ENCODE measurements around the gene ALKBH4. TPM values are rescaled to one million over a fixed set of nuclear protein-coding genes. Genes with fewer than 3 reads are reported as not detected.
A peak's percentile ranks its signal among the peaks of the same experiment; 100 is the strongest.
"Not testable (repeated sequence)": the region's sequence is repeated elsewhere in the genome, so short reads cannot be mapped to it uniquely, and the experiment has no call there.

ALKBH4 gene
- polyA plus RNA-seq, 1 donor from 2014 or later, result 18.1 TPM

GRCh38 chr7:102468478-102469350 lies 4.1 kb upstream of the ALKBH4 start:
- Mint-ChIP-seq H3K4me3 (peak overlapping the region in 1 of 4 donors; percentile 37), H3K27me3 (no peaks in the 10 kb centered on the region), H3K4me1 (peaks cover 0 to 16% (median 13%) of the 10 kb centered on the region in 3 donors), H3K9me3 (no peaks in the 10 kb centered on the region), H3K27ac (no peak overlapping the region), H3K36me3 (no peaks in the 10 kb centered on the region)

GRCh38 chr7:102467581-102468477 lies 3.2 kb upstream of the ALKBH4 start:
- Mint-ChIP-seq H3K27me3 (no peaks in the 10 kb centered on the region), H3K4me1 (peaks cover under 1 to 16% (median 16%) of the 10 kb centered on the region in 3 donors), H3K27ac (no peak overlapping the region), H3K4me3 (no peak overlapping the region), H3K36me3 (no peaks in the 10 kb centered on the region), H3K9me3 (no peaks in the 10 kb centered on the region)

GRCh38 chr7:102466097-102466496 lies 1.4 kb upstream of the ALKBH4 start:
- H3K27me3 Mint-ChIP-seq, result no peaks in the 10 kb centered on the region
- peak overlapping the region in 2 of 3 donors; percentile 78 to 85 for H3K27ac Mint-ChIP-seq
- H3K4me3 Mint-ChIP-seq, result peak overlapping the region; percentile 87 to 94 (median 94)
- no peaks in the 10 kb centered on the region for H3K36me3 Mint-ChIP-seq
- no peaks in the 10 kb centered on the region for H3K9me3 Mint-ChIP-seq
- peaks cover 5 to 18% (median 18%) of the 10 kb centered on the region in 3 donors for H3K4me1 Mint-ChIP-seq

DNA sequence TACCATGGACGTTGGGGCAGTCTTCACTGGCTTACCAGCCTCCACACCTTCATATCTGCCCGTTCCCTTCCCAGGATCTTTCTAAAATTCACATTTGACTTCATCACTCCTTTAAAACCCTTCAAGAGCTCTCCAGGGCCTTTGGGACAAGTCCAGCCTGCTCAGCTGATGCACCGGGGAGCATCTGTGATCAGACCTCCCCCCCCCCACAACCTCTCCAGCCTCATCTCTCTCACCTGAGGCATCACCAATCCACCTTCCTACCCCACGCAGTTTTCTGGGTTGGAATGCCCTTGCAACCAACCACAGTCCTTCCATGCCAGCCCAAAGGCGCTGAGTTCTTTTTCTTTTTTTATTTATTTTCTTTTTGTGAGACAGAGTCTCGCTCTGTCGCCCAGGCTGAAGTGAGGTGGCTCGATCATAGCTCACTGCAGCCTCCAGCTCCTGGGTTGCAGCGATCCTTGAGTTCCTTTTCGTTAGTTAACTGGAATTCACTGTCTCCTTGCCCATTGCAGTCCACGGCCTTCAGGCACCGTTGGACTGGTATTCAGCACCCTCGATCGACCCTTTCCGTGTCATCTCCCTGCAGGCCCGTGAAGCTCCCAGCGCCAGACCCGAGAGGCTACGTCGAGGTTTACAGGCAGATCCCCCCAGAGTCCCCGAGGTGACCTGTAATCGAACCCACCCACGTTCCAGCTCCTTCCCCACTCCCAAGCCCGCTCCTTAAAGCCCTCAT lies 654 bp downstream of the ALKBH4 start:
- H3K27ac Mint-ChIP-seq, result peak overlapping the region; percentile 54 to 88 (median 64)
- H3K4me1 Mint-ChIP-seq, result peaks cover 5 to 20% (median 18%) of the 10 kb centered on the region in 3 donors
- no peaks in the 10 kb centered on the region for H3K27me3 Mint-ChIP-seq
- no peaks in the 10 kb centered on the region for H3K9me3 Mint-ChIP-seq
- no peaks in the 10 kb centered on the region for H3K36me3 Mint-ChIP-seq
- H3K4me3 Mint-ChIP-seq, result peak overlapping the region; percentile 87 to 94 (median 94)

DNA sequence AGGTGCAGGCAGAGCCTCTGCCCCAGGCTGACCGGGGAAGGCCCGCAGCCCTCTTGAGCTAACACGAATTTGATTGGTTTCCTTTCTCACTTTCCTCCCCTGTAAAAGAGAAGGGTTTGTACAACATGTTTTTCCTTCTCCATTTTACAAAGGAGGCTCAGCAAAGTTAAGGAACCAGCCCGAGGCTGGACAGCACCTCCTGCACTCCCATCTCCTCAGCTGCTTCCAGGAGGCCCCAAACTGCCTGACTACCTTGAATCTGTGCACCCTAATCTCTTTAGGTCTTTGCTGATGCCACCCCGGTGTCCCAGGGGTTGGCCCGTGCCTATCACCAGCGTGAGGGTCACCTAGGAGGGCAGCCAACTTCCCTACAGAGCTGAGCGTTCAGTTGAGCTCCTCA lies 4.2 kb downstream of the ALKBH4 start:
- Mint-ChIP-seq H3K4me3 (peak overlapping the region in 2 of 4 donors; percentile 13 to 37), H3K36me3 (no peaks in the 10 kb centered on the region), H3K27ac (peak overlapping the region in 1 of 3 donors; percentile 69), H3K27me3 (no peaks in the 10 kb centered on the region), H3K9me3 (no peaks in the 10 kb centered on the region), H3K4me1 (peaks cover 5 to 13% (median 8%) of the 10 kb centered on the region in 3 donors)

GRCh38 chr7:102459221-102459844 lies 5.3 kb downstream of the ALKBH4 start:
- Mint-ChIP-seq H3K9me3 (no peaks in the 10 kb centered on the region), H3K4me1 (peaks cover 5 to 13% (median 7%) of the 10 kb centered on the region in 3 donors), H3K36me3 (no peaks in the 10 kb centered on the region), H3K27ac (no peak overlapping the region), H3K4me3 (no peak overlapping the region), H3K27me3 (no peaks in the 10 kb centered on the region)

DNA sequence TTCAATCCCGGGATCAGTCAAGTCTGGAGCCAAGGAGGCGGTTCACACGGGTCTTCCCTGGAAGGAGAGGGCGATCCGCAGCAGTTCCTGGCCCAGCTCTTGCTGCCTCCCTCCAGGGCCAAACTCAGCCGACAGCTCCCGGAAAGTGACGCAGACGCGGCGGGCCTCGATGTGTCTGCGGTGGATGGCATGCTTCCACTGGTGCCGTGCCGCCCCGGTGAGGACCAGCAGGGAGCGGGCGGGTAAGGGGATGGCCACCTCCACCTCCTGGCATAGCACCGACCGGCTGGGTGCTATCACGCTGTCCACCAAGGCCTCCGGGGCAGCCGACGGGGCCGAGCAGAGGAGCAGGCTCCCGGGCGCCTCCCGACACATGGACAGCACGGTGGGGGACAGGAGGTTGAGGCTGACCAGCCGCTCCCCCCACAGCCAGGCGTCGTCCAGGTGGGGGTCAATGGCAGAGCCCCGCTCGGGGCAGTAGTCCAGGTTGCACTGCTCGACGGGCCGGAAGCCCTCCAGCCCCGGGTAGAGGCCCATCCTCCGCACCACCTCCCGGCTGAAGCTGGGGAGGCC lies 7.2 kb downstream of the ALKBH4 start:
- no peak overlapping the region for H3K4me3 Mint-ChIP-seq
- peaks cover under 1 to 1% (median under 1%) of the 10 kb centered on the region in 3 donors for H3K4me1 Mint-ChIP-seq
- H3K36me3 Mint-ChIP-seq, result no peaks in the 10 kb centered on the region
- no peak overlapping the region for H3K27ac Mint-ChIP-seq
- no peaks in the 10 kb centered on the region for H3K9me3 Mint-ChIP-seq
- H3K27me3 Mint-ChIP-seq, result no peaks in the 10 kb centered on the region

GRCh38 chr7:102456327-102456726 lies 8.3 kb downstream of the ALKBH4 start:
- H3K4me1 Mint-ChIP-seq, result peaks cover 0 to 1% (median 0%) of the 10 kb centered on the region in 3 donors
- H3K4me3 Mint-ChIP-seq, result no peak overlapping the region
- no peaks in the 10 kb centered on the region for H3K9me3 Mint-ChIP-seq
- H3K36me3 Mint-ChIP-seq, result no peaks in the 10 kb centered on the region
- no peaks in the 10 kb centered on the region for H3K27me3 Mint-ChIP-seq
- H3K27ac Mint-ChIP-seq, result no peak overlapping the region

- H3K36me3 Mint-ChIP-seq, result no peaks in the 10 kb centered on the region
- no peaks in the 10 kb centered on the region for H3K9me3 Mint-ChIP-seq
- H3K27me3 Mint-ChIP-seq, result no peaks in the 10 kb centered on the region
- H3K27ac Mint-ChIP-seq, result no peak overlapping the region
- H3K4me1 Mint-ChIP-seq, result peaks cover 0 to under 1% (median 0%) of the 10 kb centered on the region in 3 donors
- H3K4me3 Mint-ChIP-seq, result no peak overlapping the region
Observed at GRCh38 chr7:102455596-102455995, 9.1 kb downstream of the ALKBH4 start.

GRCh38 chr7:102454932-102455331 lies 9.7 kb downstream of the ALKBH4 start:
- not testable (repeated sequence) for H3K4me1 Mint-ChIP-seq, H3K36me3 Mint-ChIP-seq, H3K4me3 Mint-ChIP-seq, H3K9me3 Mint-ChIP-seq, H3K27me3 Mint-ChIP-seq
- H3K27ac Mint-ChIP-seq, result peak overlapping the region in 1 of 3 donors; percentile 65

- Mint-ChIP-seq H3K4me1 (peaks cover 4 to 6% (median 4%) of the 10 kb centered on the region in 3 donors), H3K9me3 (no peaks in the 10 kb centered on the region), H3K4me3 (no peak overlapping the region), H3K36me3 (no peaks in the 10 kb centered on the region), H3K27me3 (no peaks in the 10 kb centered on the region), H3K27ac (no peak overlapping the region)
Observed at GRCh38 chr7:102454468-102454867, 10.2 kb downstream of the ALKBH4 start.

GRCh38 chr7:102453319-102453718 lies 11.3 kb downstream of the ALKBH4 start:
- H3K4me1 Mint-ChIP-seq, result peaks cover 4 to 6% (median 4%) of the 10 kb centered on the region in 3 donors
- no peaks in the 10 kb centered on the region for H3K27me3 Mint-ChIP-seq
- no peak overlapping the region for H3K4me3 Mint-ChIP-seq
- H3K27ac Mint-ChIP-seq, result peak overlapping the region in 1 of 3 donors; percentile 39
- H3K9me3 Mint-ChIP-seq, result no peaks in the 10 kb centered on the region
- H3K36me3 Mint-ChIP-seq, result no peaks in the 10 kb centered on the region

DNA sequence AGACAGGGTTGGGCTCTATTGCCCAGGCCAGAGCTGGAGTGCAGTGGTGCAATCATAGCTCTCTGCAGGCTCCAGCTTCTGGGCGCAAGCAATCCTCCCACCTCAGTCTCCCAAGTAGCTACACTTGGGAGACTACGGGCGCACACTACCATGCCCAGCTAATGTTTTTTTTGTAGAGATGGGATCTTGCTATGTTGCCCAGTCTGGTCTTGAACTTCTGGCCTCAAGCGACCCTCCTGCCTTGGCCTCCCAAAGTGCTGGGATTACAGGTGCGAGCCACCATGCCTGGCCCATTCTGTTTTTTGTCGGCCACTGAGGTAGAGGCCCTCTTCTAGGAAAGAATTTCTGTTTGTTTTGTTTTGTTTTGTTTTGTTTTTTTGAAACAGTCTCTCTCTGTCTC lies 12.2 kb downstream of the ALKBH4 start:
- H3K9me3 Mint-ChIP-seq, result no peaks in the 10 kb centered on the region
- H3K36me3 Mint-ChIP-seq, result no peaks in the 10 kb centered on the region
- no peak overlapping the region for H3K4me3 Mint-ChIP-seq
- peaks cover 4 to 6% (median 4%) of the 10 kb centered on the region in 3 donors for H3K4me1 Mint-ChIP-seq
- no peaks in the 10 kb centered on the region for H3K27me3 Mint-ChIP-seq
- peak overlapping the region in 2 of 3 donors; percentile 39 to 73 for H3K27ac Mint-ChIP-seq
